GM23338 (cell line): Measurements from ENCODE around the gene PCSK1. TPM values are rescaled to one million over a fixed set of nuclear protein-coding genes. Genes with fewer than 3 reads are reported as not detected.

ENCODE experiments used
- ATAC-seq: fragments of 200-7000 bp; cut with Tn5 transposase; 3 replicates; pipeline ENCODE4 v1.9.1; 2020
- DNase-seq: peaks from one replicate; pipeline ENCODE4 v3.0.0-alpha.2; 2015; ENCODE audit warnings: low spot score
- H2AFZ ChIP-seq: fragments of 200-600 bp; sonication (generic); 2 replicates; pipeline ENCODE4 v1.8.0; 2016; ENCODE audit warnings: antibody characterized with exemption, mild to moderate bottlenecking, moderate library complexity
- H3F3A ChIP-seq: fragments of 200-600 bp; sonication (generic); replicated peaks from 2 replicates; pipeline ENCODE4 v1.8.0; 2017; ENCODE audit warnings: antibody characterized with exemption, mixed run types, low read depth
- H3K27ac ChIP-seq: fragments of 200-600 bp; sonication (generic); 2 replicates; pipeline ENCODE4 v1.6.1; 2016; ENCODE audit warnings: low read depth
- H3K27me3 ChIP-seq: fragments of 200-600 bp; sonication (generic); 2 replicates; pipeline ENCODE4 v1.8.0; 2016; ENCODE audit warnings: mild to moderate bottlenecking, mixed run types, moderate library complexity; ENCODE audit not compliant: insufficient read depth
- H3K36me3 ChIP-seq: fragments of 200-600 bp; sonication (generic); 2 replicates; pipeline ENCODE4 v1.8.0; 2016; ENCODE audit warnings: mild to moderate bottlenecking; ENCODE audit not compliant: insufficient read depth
- H3K4me1 ChIP-seq: fragments of 200-600 bp; sonication (generic); 2 replicates; pipeline ENCODE4 v1.8.0; 2016; ENCODE audit warnings: mild to moderate bottlenecking, moderate library complexity; ENCODE audit not compliant: insufficient read depth
- H3K4me2 ChIP-seq: fragments of 200-600 bp; sonication (generic); 2 replicates; pipeline ENCODE4 v1.7.1; 2017; ENCODE audit warnings: mixed run types
- H3K4me3 ChIP-seq: fragments of 200-600 bp; sonication (generic); 2 replicates; pipeline ENCODE4 v1.6.1; 2016; ENCODE audit warnings: mixed run types
- H3K79me2 ChIP-seq: fragments of 200-600 bp; sonication (generic); replicated peaks from 2 replicates; pipeline ENCODE4 v1.8.0; 2017; ENCODE audit warnings: mild to moderate bottlenecking; ENCODE audit not compliant: insufficient read depth
- H3K9me2 ChIP-seq: fragments of 200-600 bp; sonication (generic); 2 replicates; pipeline ENCODE4 v1.8.0; 2017; ENCODE audit not compliant: insufficient read depth
- H4K20me1 ChIP-seq: fragments of 200-600 bp; sonication (generic); replicated peaks from 2 replicates; pipeline ENCODE4 v1.8.0; 2017; ENCODE audit warnings: mild to moderate bottlenecking; ENCODE audit not compliant: insufficient read depth
- H3K27ac Mint-ChIP-seq: 2 replicates; pipeline ENCODE4 v1.8.0; 2020; ENCODE audit warnings: inconsistent platforms, mild to moderate bottlenecking, moderate library complexity, mixed read lengths
- H3K27me3 Mint-ChIP-seq: 3 replicates; pipeline ENCODE4 v1.8.0; 2022; ENCODE audit warnings: low read depth, mild to moderate bottlenecking, moderate library complexity, mixed read lengths, inconsistent platforms; ENCODE audit not compliant: insufficient read depth, poor library complexity
- H3K36me3 Mint-ChIP-seq: 3 replicates; pipeline ENCODE4 v1.8.0; 2021; ENCODE audit warnings: low read depth, mild to moderate bottlenecking, inconsistent platforms, moderate library complexity, mixed read lengths
- H3K4me1 Mint-ChIP-seq: 3 replicates; pipeline ENCODE4 v1.8.0; 2020; ENCODE audit warnings: mild to moderate bottlenecking, inconsistent platforms, mixed read lengths
- H3K4me3 Mint-ChIP-seq: 3 replicates; pipeline ENCODE4 v1.8.0; 2021; ENCODE audit warnings: moderate library complexity, mild to moderate bottlenecking, inconsistent platforms, mixed read lengths
- H3K9me3 Mint-ChIP-seq: 3 replicates; pipeline ENCODE4 v1.8.0; 2020; ENCODE audit warnings: moderate library complexity, mild to moderate bottlenecking, inconsistent platforms, mixed read lengths
- CTCF ChIP-seq, 2 experiments: fragments of 200-600 bp in 1 of 2; sonication (generic) in 1 of 2; conservative IDR thresholded peaks; 2 replicates each; pipeline versions ENCODE4 v1.5.1 to v1.6.1; 2016 to 2017; ENCODE audit warnings: antibody characterized with exemption in 2 of 2, low read depth in 2 of 2, mild to moderate bottlenecking in 2 of 2, moderate library complexity in 1 of 2
- ETS1 ChIP-seq: IDR thresholded peaks from 2 replicates; pipeline ENCODE4 v1.6.1; 2016; ENCODE audit warnings: antibody characterized with exemption
- EZH2phosphoT487 ChIP-seq: fragments of 200-600 bp; sonication (generic); IDR thresholded peaks from one replicate; pipeline ENCODE4 v1.8.1; 2018; ENCODE audit warnings: antibody characterized with exemption; ENCODE audit not compliant: unreplicated experiment
- JUNB ChIP-seq: IDR thresholded peaks from one replicate; pipeline ENCODE4 v1.6.1; 2016; ENCODE audit warnings: antibody characterized with exemption; ENCODE audit not compliant: unreplicated experiment
- NANOG ChIP-seq: IDR thresholded peaks from 2 replicates; pipeline ENCODE4 v1.6.1; 2016; ENCODE audit warnings: antibody characterized with exemption, borderline replicate concordance
- POLR2AphosphoS5 ChIP-seq: IDR thresholded peaks from 2 replicates; pipeline ENCODE4 v1.6.1; 2016; ENCODE audit warnings: antibody characterized with exemption, low read depth
- REST ChIP-seq: IDR thresholded peaks from one replicate; pipeline ENCODE4 v1.6.1; 2018; ENCODE audit warnings: antibody characterized with exemption; ENCODE audit not compliant: unreplicated experiment
- STAT1 ChIP-seq: IDR thresholded peaks from one replicate; pipeline ENCODE4 v1.6.1; 2016; ENCODE audit warnings: antibody characterized with exemption; ENCODE audit not compliant: unreplicated experiment
- ZNF331 ChIP-seq: fragments of 250-450 bp; sonication (Bioruptor Pico); IDR thresholded peaks from 2 replicates; pipeline ENCODE4 v1.5.0; 2020; ENCODE audit warnings: low read depth, mild to moderate bottlenecking, moderate library complexity
- ZNF462 ChIP-seq: fragments of 250-450 bp; sonication (Bioruptor Pico); IDR thresholded peaks from 2 replicates; pipeline ENCODE4 v1.5.0; 2020; ENCODE audit warnings: mild to moderate bottlenecking, moderate library complexity
- polyA plus RNA-seq: library from polyadenylated mRNA; unstranded; fragments of >200 nt; fragmentation: Nextera tagmentation; extraction: Ambion mirVana; gene quantifications from 2 replicates; pipeline ENCODE4 v1.2.1, GENCODE V29; 2016
- total RNA-seq: library from RNA; depleted of rRNA; stranded (reverse); fragments of >200 nt; shearing (Covaris generic); gene quantifications from 2 replicates; pipeline ENCODE4 v1.2.3, GENCODE V29; 2014

The PCSK1 gene
- total and polyA plus RNA-seq, 2 experiments from 2014 or later, result 2.3 to 2.7 TPM

GRCh38 chr5:96372726-96373380, 60.2 kb downstream of the PCSK1 start (continued):
- TF ChIP-seq CTCF (conservative IDR thresholded peaks at IDR 0.05; ENCODE audit: low read depth in 2 of 2) (no peak), REST (no peak), STAT1 (no peak), JUNB (no peak), ZNF331 (CRISPR knock-in tag) (no peak), NANOG (no peak), ETS1 (no peak)

GRCh38 chr5:96370976-96371375, 62.1 kb downstream of the PCSK1 start:
- H3K9me2 ChIP-seq, result no peaks in the 10 kb centered on the region
- peaks cover 8% of the 10 kb centered on the region for H3K36me3 Mint-ChIP-seq
- H3K27me3 Mint-ChIP-seq, result peaks cover 4% of the 10 kb centered on the region
- H3K9me3 Mint-ChIP-seq, result peaks cover 31% of the 10 kb centered on the region
- H3K27ac Mint-ChIP-seq, result no peak overlapping the region
- no peak overlapping the region for H2AFZ ChIP-seq
- no peaks in the 10 kb centered on the region for H3F3A ChIP-seq
- H3K4me1 Mint-ChIP-seq, result no peaks in the 10 kb centered on the region
- no peaks in the 10 kb centered on the region for H3K27me3 ChIP-seq
- H3K4me3 Mint-ChIP-seq, result no peak overlapping the region
- H4K20me1 ChIP-seq, result no peaks in the 10 kb centered on the region
- no peak overlapping the region for H3K4me2 ChIP-seq
- no peak overlapping the region for H3K4me3 ChIP-seq
- H3K4me1 ChIP-seq, result no peaks in the 10 kb centered on the region
- H3K79me2 ChIP-seq, result no peaks in the 10 kb centered on the region
- H3K27ac ChIP-seq, result no peak overlapping the region
- ATAC-seq (no peak), DNase-seq (no peak)
- no peaks in the 10 kb centered on the region for H3K36me3 ChIP-seq
- no peak for TF ChIP-seq NANOG
- no peak for TF ChIP-seq ZNF462
- no peak for TF ChIP-seq POLR2AphosphoS5
- no peak for TF ChIP-seq ETS1
- no peak for TF ChIP-seq STAT1
- no peak for TF ChIP-seq JUNB
- no peak for TF ChIP-seq EZH2phosphoT487
